Measurements from ENCODE around the gene RHOH. TPM values are rescaled to one million over a fixed set of nuclear protein-coding genes. Genes with fewer than 3 reads are reported as not detected.

RHOH gene
- total RNA-seq, 1 donor from 2014 or later: not detected

- Histone ChIP-seq H3K9ac (ENCODE audit: low read length) (no peak overlapping the region), H3K4me3 (ENCODE audit: insufficient read depth, low read depth, low read length) (no peak overlapping the region), H3K79me2 (ENCODE audit: insufficient read depth, low read length) (no peaks in the 10 kb centered on the region), H4K20me1 (ENCODE audit: insufficient read depth, low read length) (no peaks in the 10 kb centered on the region), H2AFZ (ENCODE audit: low read depth, low read length) (no peak overlapping the region), H3K4me2 (ENCODE audit: low read length) (no peak overlapping the region), H3K9me3 (ENCODE audit: insufficient read depth, low read depth, low read length) (no peaks in the 10 kb centered on the region), H3K4me1 (ENCODE audit: insufficient read depth, low read length) (peaks cover 2% of the 10 kb centered on the region), H3K27ac (ENCODE audit: low read depth, low read length) (no peak overlapping the region), H3K36me3 (ENCODE audit: insufficient read depth, low read length) (no peaks in the 10 kb centered on the region), H3K27me3 (ENCODE audit: insufficient read depth, low read length) (no peaks in the 10 kb centered on the region)
- DNase-seq (ENCODE audit: low read depth): no peak
- H3K4me3 Mint-ChIP-seq (ENCODE audit: unreplicated experiment): no peak overlapping the region
- no peak for FAIRE-seq
- no peaks in the 10 kb centered on the region for H3K27me3 Mint-ChIP-seq (ENCODE audit: low read depth, unreplicated experiment)
- no peaks in the 10 kb centered on the region for H3K4me1 Mint-ChIP-seq (ENCODE audit: low read depth, unreplicated experiment)
- no peak overlapping the region for H3K27ac Mint-ChIP-seq (ENCODE audit: unreplicated experiment)
- TF ChIP-seq CTCF (IDR thresholded peaks at IDR 0.05; ENCODE audit: insufficient read depth, low read depth, low read length): no peak
- no peak for TF ChIP-seq EZH2 (IDR thresholded peaks at IDR 0.05; ENCODE audit: insufficient read depth, low read length)
- H3K9me3 Mint-ChIP-seq (ENCODE audit: unreplicated experiment): no peaks in the 10 kb centered on the region
- H3K36me3 Mint-ChIP-seq (ENCODE audit: low read depth, unreplicated experiment): no peaks in the 10 kb centered on the region
Measured at GRCh38 chr4:40168070-40168469, 28.8 kb upstream of the RHOH start.

GRCh38 chr4:40170588-40170987 lies 26.2 kb upstream of the RHOH start:
- no peak overlapping the region for H3K27ac Mint-ChIP-seq (ENCODE audit: unreplicated experiment)
- H3K27me3 Mint-ChIP-seq (ENCODE audit: low read depth, unreplicated experiment): no peaks in the 10 kb centered on the region
- no peak for DNase-seq (ENCODE audit: low read depth)

GRCh38 chr4:40173470-40173875 lies 23.4 kb upstream of the RHOH start:
- Mint-ChIP-seq H3K36me3 (ENCODE audit: low read depth, unreplicated experiment) (no peaks in the 10 kb centered on the region), H3K4me3 (ENCODE audit: unreplicated experiment) (no peak overlapping the region), H3K27me3 (ENCODE audit: low read depth, unreplicated experiment) (no peaks in the 10 kb centered on the region), H3K27ac (ENCODE audit: unreplicated experiment) (no peak overlapping the region), H3K4me1 (ENCODE audit: low read depth, unreplicated experiment) (no peaks in the 10 kb centered on the region), H3K9me3 (ENCODE audit: unreplicated experiment) (no peaks in the 10 kb centered on the region)
- Histone ChIP-seq H3K79me2 (ENCODE audit: insufficient read depth, low read length) (no peaks in the 10 kb centered on the region), H2AFZ (ENCODE audit: low read depth, low read length) (no peak overlapping the region), H4K20me1 (ENCODE audit: insufficient read depth, low read length) (no peaks in the 10 kb centered on the region), H3K4me2 (ENCODE audit: low read length) (no peak overlapping the region), H3K27me3 (ENCODE audit: insufficient read depth, low read length) (no peaks in the 10 kb centered on the region), H3K4me1 (ENCODE audit: insufficient read depth, low read length) (no peaks in the 10 kb centered on the region), H3K9ac (ENCODE audit: low read length) (no peak overlapping the region), H3K4me3 (ENCODE audit: insufficient read depth, low read depth, low read length) (no peak overlapping the region), H3K27ac (ENCODE audit: low read depth, low read length) (no peak overlapping the region), H3K36me3 (ENCODE audit: insufficient read depth, low read length) (no peaks in the 10 kb centered on the region), H3K9me3 (ENCODE audit: insufficient read depth, low read depth, low read length) (no peaks in the 10 kb centered on the region)
- DNase-seq (ENCODE audit: low read depth): no peak
- no peak for FAIRE-seq
- TF ChIP-seq CTCF (IDR thresholded peaks at IDR 0.05; ENCODE audit: insufficient read depth, low read depth, low read length): no peak
- no peak for TF ChIP-seq EZH2 (IDR thresholded peaks at IDR 0.05; ENCODE audit: insufficient read depth, low read length)

More at GRCh38 chr4:40170588-40170987, 26.2 kb upstream of the RHOH start:
- no peak overlapping the region for H3K27ac ChIP-seq (ENCODE audit: low read depth, low read length)
- H3K27me3 ChIP-seq (ENCODE audit: insufficient read depth, low read length): no peaks in the 10 kb centered on the region
- no peak overlapping the region for H3K4me3 ChIP-seq (ENCODE audit: insufficient read depth, low read depth, low read length)
- H3K79me2 ChIP-seq (ENCODE audit: insufficient read depth, low read length): no peaks in the 10 kb centered on the region
- Mint-ChIP-seq H3K4me1 (ENCODE audit: low read depth, unreplicated experiment) (no peaks in the 10 kb centered on the region), H3K4me3 (ENCODE audit: unreplicated experiment) (no peak overlapping the region), H3K36me3 (ENCODE audit: low read depth, unreplicated experiment) (no peaks in the 10 kb centered on the region), H3K9me3 (ENCODE audit: unreplicated experiment) (no peaks in the 10 kb centered on the region)
- no peak overlapping the region for H3K9ac ChIP-seq (ENCODE audit: low read length)
- no peaks in the 10 kb centered on the region for H3K36me3 ChIP-seq (ENCODE audit: insufficient read depth, low read length)
- H3K4me1 ChIP-seq (ENCODE audit: insufficient read depth, low read length): no peaks in the 10 kb centered on the region
- no peak overlapping the region for H2AFZ ChIP-seq (ENCODE audit: low read depth, low read length)
- FAIRE-seq: no peak
- H3K4me2 ChIP-seq (ENCODE audit: low read length): no peak overlapping the region
- H3K9me3 ChIP-seq (ENCODE audit: insufficient read depth, low read depth, low read length): no peaks in the 10 kb centered on the region
- no peak for TF ChIP-seq EZH2 (IDR thresholded peaks at IDR 0.05; ENCODE audit: insufficient read depth, low read length)
- no peaks in the 10 kb centered on the region for H4K20me1 ChIP-seq (ENCODE audit: insufficient read depth, low read length)

Measured in astrocyte (in vitro differentiated cells and primary cell).